ENCODE results near the gene FAIM.
"Not testable (repeated sequence)": the region's sequence is repeated elsewhere in the genome, so short reads cannot be mapped to it uniquely, and the experiment has no call there.

Gene FAIM

GRCh38 chr3:138608322-138609135 is at the start of gene FAIM:
TSS of gene FAIM (plus strand) at chr3:138608771. CDS start at chr3:138619727, 10,956 bp downstream.
- peak; percentile 33 to 36 for DNase-seq (ENCODE audit: low read depth in 2 of 2, low spot score in 1 of 2)

- no peak for DNase-seq (ENCODE audit: low read depth in 2 of 2, low spot score in 1 of 2)
Measured at GRCh38 chr3:138559134-138559533, 49.4 kb upstream of the FAIM start.

GRCh38 chr3:138560501-138560900 is 48.1 kb upstream of the FAIM start:
- DNase-seq (ENCODE audit: low read depth in 2 of 2, low spot score in 1 of 2): no peak

- not testable (repeated sequence) for DNase-seq (ENCODE audit: low read depth in 2 of 2, low spot score in 1 of 2)
Measured at GRCh38 chr3:138562902-138563301, 45.7 kb upstream of the FAIM start.

- DNase-seq (ENCODE audit: low read depth in 2 of 2, low spot score in 1 of 2): not testable (repeated sequence)
Measured at GRCh38 chr3:138566293-138566692, 42.3 kb upstream of the FAIM start.

GRCh38 chr3:138567403-138567802 is 41.2 kb upstream of the FAIM start:
- DNase-seq (ENCODE audit: low read depth in 2 of 2, low spot score in 1 of 2): no peak

- no peak for DNase-seq (ENCODE audit: low read depth in 2 of 2, low spot score in 1 of 2)
Measured at GRCh38 chr3:138569090-138569489, 39.5 kb upstream of the FAIM start.

- not testable (repeated sequence) for DNase-seq (ENCODE audit: low read depth in 2 of 2, low spot score in 1 of 2)
Measured at GRCh38 chr3:138569624-138570023, 38.9 kb upstream of the FAIM start.

- no peak for DNase-seq (ENCODE audit: low read depth in 2 of 2, low spot score in 1 of 2)
Measured at GRCh38 chr3:138573138-138573537, 35.4 kb upstream of the FAIM start.

- no peak for DNase-seq (ENCODE audit: low read depth in 2 of 2, low spot score in 1 of 2)
Measured at GRCh38 chr3:138578141-138578540, 30.4 kb upstream of the FAIM start.

- DNase-seq (ENCODE audit: low read depth in 2 of 2, low spot score in 1 of 2): no peak
Measured at GRCh38 chr3:138578961-138579574, 29.5 kb upstream of the FAIM start.

GRCh38 chr3:138587374-138587773 is 21.2 kb upstream of the FAIM start:
- no peak for DNase-seq (ENCODE audit: low read depth in 2 of 2, low spot score in 1 of 2)

- no peak for DNase-seq (ENCODE audit: low read depth in 2 of 2, low spot score in 1 of 2)
Measured at GRCh38 chr3:138588445-138588844, 20.1 kb upstream of the FAIM start.

- no peak for DNase-seq (ENCODE audit: low read depth in 2 of 2, low spot score in 1 of 2)
Measured at GRCh38 chr3:138591392-138591791, 17.2 kb upstream of the FAIM start.

- no peak for DNase-seq (ENCODE audit: low read depth in 2 of 2, low spot score in 1 of 2)
Measured at GRCh38 chr3:138593488-138594149, 15.0 kb upstream of the FAIM start.

GRCh38 chr3:138594150-138594934 is 14.2 kb upstream of the FAIM start, which contains the start of gene CEP70:
TSS of gene CEP70 (minus strand) at chr3:138594260. CDS start at chr3:138572927, 21,333 bp downstream.
- DNase-seq (ENCODE audit: low read depth in 2 of 2, low spot score in 1 of 2): peak; percentile 69 to 83

- no peak for DNase-seq (ENCODE audit: low read depth in 2 of 2, low spot score in 1 of 2)
Measured at GRCh38 chr3:138594935-138595610, 13.5 kb upstream of the FAIM start.

GRCh38 chr3:138597186-138597976 is 11.2 kb upstream of the FAIM start:
- DNase-seq (ENCODE audit: low read depth in 2 of 2, low spot score in 1 of 2): not testable (repeated sequence)

GRCh38 chr3:138598534-138598933 is 10.0 kb upstream of the FAIM start:
- DNase-seq (ENCODE audit: low read depth in 2 of 2, low spot score in 1 of 2): no peak
